Tibial nerve (tissue), 4 donors: ENCODE measurements around the gene CASZ1.

Experiments used
- CTCF ChIP-seq, 5 experiments: fragments of 200-600 bp in 3 of 5; fragments of 450-650 bp in 2 of 5; sonication (generic) in 3 of 5; IDR thresholded peaks; one replicate each; pipeline ENCODE4 v1.5.1; 2016 to 2019; ENCODE audit warnings: antibody characterized with exemption in 5 of 5, mild to moderate bottlenecking in 3 of 5, moderate library complexity in 2 of 5
- EP300 ChIP-seq, 2 donors: sonication (generic); formaldehyde crosslinking; IDR thresholded peaks; one replicate each; pipeline ENCODE4 v1.6.1; 2017; ENCODE audit warnings: antibody characterized with exemption in 2 of 2, mild to moderate bottlenecking in 1 of 2
- POLR2A ChIP-seq, 2 donors: fragments of 450-650 bp; IDR thresholded peaks; one replicate each; pipeline ENCODE4 v1.6.1; 2017; ENCODE audit warnings: antibody characterized with exemption in 2 of 2, mild to moderate bottlenecking in 2 of 2, moderate library complexity in 2 of 2

- TF ChIP-seq CTCF (IDR thresholded peaks at IDR 0.05) (no peak), EP300 (IDR thresholded peaks at IDR 0.05) (no peak), POLR2A (IDR thresholded peaks at IDR 0.05) (no peak)
These were observed 154.5 kb downstream of the CASZ1 start for GRCh38 chr1:10641976-10642375.
